Lower lobe of right lung (tissue), 2 donors: ENCODE results near the gene MATN3. TPM values are rescaled to one million over a fixed set of nuclear protein-coding genes. Genes with fewer than 3 reads are reported as not detected.
A peak's percentile ranks its signal among the peaks of the same experiment; 100 is the strongest.
"Not testable (repeated sequence)": the region's sequence is repeated elsewhere in the genome, so short reads cannot be mapped to it uniquely, and the experiment has no call there.

Source experiments
- ATAC-seq, 2 donors: fragments of 200-7000 bp; cut with Tn5 transposase; one replicate each; pipeline ENCODE4 v1.9.1; 2020 to 2022; ENCODE audit warnings: mild to moderate bottlenecking in 2 of 2, moderate library complexity in 2 of 2
- DNase-seq: peaks from one replicate; pipeline ENCODE4 v3.0.0-alpha.2; 2020
- H3K27ac ChIP-seq: fragments of 200-600 bp; one replicate; pipeline ENCODE4 v1.8.0; 2022
- H3K27me3 ChIP-seq: fragments of 200-600 bp; one replicate; pipeline ENCODE4 v1.8.0; 2022; ENCODE audit warnings: low read depth
- H3K36me3 ChIP-seq: fragments of 200-600 bp; one replicate; pipeline ENCODE4 v1.8.0; 2022; ENCODE audit warnings: mild to moderate bottlenecking
- H3K4me1 ChIP-seq: fragments of 200-600 bp; one replicate; pipeline ENCODE4 v1.8.0; 2022
- H3K4me3 ChIP-seq: fragments of 200-600 bp; one replicate; pipeline ENCODE4 v1.8.0; 2022; ENCODE audit warnings: mild to moderate bottlenecking
- H3K9me3 ChIP-seq: fragments of 200-600 bp; one replicate; pipeline ENCODE4 v1.8.0; 2022
- CTCF ChIP-seq: fragments of 200-600 bp; IDR thresholded peaks from one replicate; pipeline ENCODE4 v1.8.0; 2022; ENCODE audit warnings: antibody characterized with exemption, mild to moderate bottlenecking
- intact Hi-C: fragments of 100-400 bp; cut with DNase I; formaldehyde crosslinking; loops from one replicate; pipeline ENCODE4 v1.11.0; 2022
- total RNA-seq: library from RNA; stranded (reverse); fragmentation: NEBNext Ultra II Directional; extraction: Animal tissue kit (Norgen Biotek cat#: 25700); gene quantifications from one replicate; pipeline ENCODE4 v1.2.1, GENCODE V29; 2021
- donor health status: DM: no; HTN: yes; CAD: no; lungs with severe emphysema.

The MATN3 gene
- total RNA-seq, 1 donor from 2014 or later = 8.1 TPM

- Histone ChIP-seq H3K27me3 (no peaks in the 10 kb centered on the region), H3K27ac (peak overlapping the region; percentile 99), H3K36me3 (no peaks in the 10 kb centered on the region), H3K4me1 (peaks cover 46% of the 10 kb centered on the region), H3K4me3 (peak overlapping the region; percentile 72), H3K9me3 (no peaks in the 10 kb centered on the region)
- intact Hi-C loops = no loop called here
- ATAC-seq = peak; percentile 34 to 37
- peak; percentile 52 for DNase-seq
- TF ChIP-seq CTCF = no peak
These were observed 38.4 kb upstream of the MATN3 start for GRCh38 chr2:20050646-20051531.

- DNase-seq = no peak
- Histone ChIP-seq H3K9me3 (no peaks in the 10 kb centered on the region), H3K4me1 (peaks cover 53% of the 10 kb centered on the region), H3K27me3 (no peaks in the 10 kb centered on the region), H3K36me3 (no peaks in the 10 kb centered on the region), H3K27ac (peak overlapping the region; percentile 99), H3K4me3 (peak overlapping the region; percentile 72)
- no peak for TF ChIP-seq CTCF
- intact Hi-C loops = no loop called here
- ATAC-seq = peak in 1 of 2 donors; percentile 37
These were observed 37.7 kb upstream of the MATN3 start for GRCh38 chr2:20050104-20050645.

GRCh38 chr2:20049637-20050036, 37.2 kb upstream of the MATN3 start:
- Histone ChIP-seq H3K4me1 (peaks cover 58% of the 10 kb centered on the region), H3K4me3 (peak overlapping the region; percentile 72), H3K27ac (peak overlapping the region; percentile 99), H3K36me3 (no peaks in the 10 kb centered on the region), H3K9me3 (no peaks in the 10 kb centered on the region), H3K27me3 (no peaks in the 10 kb centered on the region)
- ATAC-seq = no peak
- intact Hi-C loops = no loop called here
- TF ChIP-seq CTCF = no peak
- no peak for DNase-seq

- peak overlapping the region; percentile 72 for H3K4me3 ChIP-seq
- H3K36me3 ChIP-seq = no peaks in the 10 kb centered on the region
- H3K27ac ChIP-seq = peak overlapping the region; percentile 99
- intact Hi-C loops = no loop called here
- peaks cover 67% of the 10 kb centered on the region for H3K4me1 ChIP-seq
- ATAC-seq (no peak), DNase-seq (no peak)
- no peaks in the 10 kb centered on the region for H3K9me3 ChIP-seq
- no peaks in the 10 kb centered on the region for H3K27me3 ChIP-seq
- TF ChIP-seq CTCF = no peak
These were observed 36.3 kb upstream of the MATN3 start for GRCh38 chr2:20048488-20049448.

GRCh38 chr2:20045712-20046292, 33.3 kb upstream of the MATN3 start:
- H3K9me3 ChIP-seq, H3K27me3 ChIP-seq, H3K4me3 ChIP-seq, H3K36me3 ChIP-seq, H3K27ac ChIP-seq, ATAC-seq, DNase-seq, intact Hi-C loops: not testable (repeated sequence)
- H3K4me1 ChIP-seq = peaks cover 76% of the 10 kb centered on the region
